GM19193 (cell line): ENCODE results near the gene LRRC56.

Source experiments
- POLR2A ChIP-seq: IDR thresholded peaks from 4 replicates; pipeline ENCODE4 v1.6.1; 2011; ENCODE audit not compliant: insufficient read depth, insufficient read length; ENCODE audit errors: extremely low read depth

Gene LRRC56

GRCh38 chr11:556662-557256 lies 19.4 kb downstream of the LRRC56 start:
- no peak for TF ChIP-seq POLR2A

GRCh38 chr11:557328-558132 lies 20.2 kb downstream of the LRRC56 start:
- TF ChIP-seq POLR2A: no peak

DNA sequence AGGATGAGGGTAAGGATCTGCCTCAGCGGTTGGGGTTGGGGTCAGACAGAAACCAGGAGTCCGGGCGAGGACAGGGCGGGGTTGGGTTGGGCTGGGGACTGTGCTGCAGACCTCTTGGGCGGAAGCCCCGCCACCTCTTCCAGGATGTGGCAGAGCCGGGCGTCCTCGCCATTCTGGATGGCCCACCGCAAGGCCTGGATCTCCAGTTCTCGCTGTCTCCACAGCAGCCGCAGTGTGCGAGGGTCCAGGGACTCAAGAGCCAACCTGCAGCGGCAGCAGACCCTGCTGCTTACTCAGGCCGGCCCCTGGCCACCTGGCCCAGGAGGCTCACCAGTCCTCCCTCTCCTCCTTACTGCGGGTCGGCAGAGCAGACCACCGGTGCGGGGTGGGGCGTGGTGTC lies 21.2 kb downstream of the LRRC56 start:
- no peak for TF ChIP-seq POLR2A

GRCh38 chr11:559020-559620 lies 21.8 kb downstream of the LRRC56 start:
- no peak for TF ChIP-seq POLR2A

DNA sequence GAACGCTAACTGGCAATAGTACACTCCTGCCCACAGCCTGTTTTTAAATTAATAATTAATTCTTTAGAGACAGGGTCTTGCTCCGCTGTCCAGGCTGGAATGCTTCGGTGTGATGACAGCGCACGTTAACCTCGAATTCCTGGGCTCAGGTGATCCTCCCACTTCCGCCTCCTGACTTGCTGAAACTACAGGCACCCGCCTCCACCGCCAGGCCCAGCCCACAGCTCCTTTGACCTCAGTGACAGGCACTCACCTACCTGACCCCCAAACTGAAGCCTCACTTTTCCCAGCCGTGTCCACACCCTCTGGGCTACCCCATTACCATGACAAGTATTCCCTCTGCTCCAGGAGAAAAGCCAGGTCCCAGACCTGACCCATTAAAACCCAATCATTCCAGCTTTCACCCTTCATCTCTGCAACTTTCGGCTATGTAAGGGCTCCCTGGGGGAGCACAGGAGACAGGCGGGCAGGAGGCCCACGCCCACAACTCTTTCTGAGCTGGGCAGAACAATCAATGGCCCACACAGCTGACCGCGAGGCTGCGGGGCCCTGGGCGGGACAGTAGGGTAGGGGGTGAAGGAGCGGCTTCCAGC lies 22.5 kb downstream of the LRRC56 start:
- no peak for TF ChIP-seq POLR2A

GRCh38 chr11:560305-561147 lies 23.2 kb downstream of the LRRC56 start, which contains the start of the genes LMNTD2 and RASSF7:
Gene LMNTD2 (minus strand): TSS chr11:560738. CDS start chr11:560716, 22 bp downstream.
Gene RASSF7 (plus strand): TSS chr11:560970. CDS start chr11:561769, 799 bp downstream.
- peak; percentile 72 for TF ChIP-seq POLR2A

- no peak for TF ChIP-seq POLR2A
These were observed 24.0 kb downstream of the LRRC56 start for GRCh38 chr11:561148-562003.

DNA sequence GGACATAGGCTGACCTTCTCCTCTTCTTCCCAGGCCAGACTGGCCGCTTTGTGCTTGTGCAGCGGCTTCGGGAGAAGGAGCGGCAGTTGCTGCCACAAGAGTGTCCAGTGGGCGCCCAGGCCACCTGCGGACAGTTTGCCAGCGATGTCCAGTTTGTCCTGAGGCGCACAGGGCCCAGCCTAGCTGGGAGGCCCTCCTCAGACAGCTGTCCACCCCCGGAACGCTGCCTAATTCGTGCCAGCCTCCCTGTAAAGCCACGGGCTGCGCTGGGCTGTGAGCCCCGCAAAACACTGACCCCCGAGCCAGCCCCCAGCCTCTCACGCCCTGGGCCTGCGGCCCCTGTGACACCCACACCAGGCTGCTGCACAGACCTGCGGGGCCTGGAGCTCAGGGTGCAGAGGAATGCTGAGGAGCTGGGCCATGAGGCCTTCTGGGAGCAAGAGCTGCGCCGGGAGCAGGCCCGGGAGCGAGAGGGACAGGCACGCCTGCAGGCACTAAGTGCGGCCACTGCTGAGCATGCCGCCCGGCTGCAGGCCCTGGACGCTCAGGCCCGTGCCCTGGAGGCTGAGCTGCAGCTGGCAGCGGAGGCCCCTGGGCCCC lies 24.8 kb downstream of the LRRC56 start:
- TF ChIP-seq POLR2A: no peak

GRCh38 chr11:563066-563811 lies 25.9 kb downstream of the LRRC56 start:
- TF ChIP-seq POLR2A: no peak

- TF ChIP-seq POLR2A: no peak
These were observed 26.7 kb downstream of the LRRC56 start for GRCh38 chr11:563812-564578.

DNA sequence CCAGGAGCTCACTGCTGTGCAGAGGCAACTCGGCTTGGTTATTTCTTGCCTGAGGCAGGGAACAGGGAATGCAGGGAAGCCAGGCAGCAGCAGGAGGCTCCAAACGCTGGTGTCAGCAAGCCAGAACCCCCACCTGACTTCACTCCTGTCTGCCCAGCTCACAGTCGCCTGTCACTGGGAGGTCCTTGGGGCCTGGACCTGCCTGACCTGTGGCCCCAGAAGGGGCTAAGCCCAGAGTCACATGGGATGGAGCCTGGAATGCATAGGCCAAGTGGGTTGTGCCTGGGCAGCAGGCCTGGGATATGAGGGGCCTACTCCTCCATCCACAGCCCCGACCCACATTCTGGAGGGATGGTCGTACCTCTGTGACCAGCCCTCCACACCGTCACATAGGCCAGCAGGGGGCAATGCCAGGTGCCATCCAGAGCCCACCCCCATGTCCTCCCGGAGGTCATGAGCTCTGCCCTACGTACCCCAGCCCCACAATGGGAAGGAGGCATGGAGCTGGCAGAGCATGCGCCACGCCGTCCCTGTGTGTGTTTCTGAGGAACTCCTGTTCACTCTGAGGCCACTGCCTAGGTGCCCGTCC lies 28.7 kb downstream of the LRRC56 start:
- no peak for TF ChIP-seq POLR2A
